Activated naive CD4-positive, alpha-beta T cell treated with anti-CD3 and anti-CD28 coated beads, Interleukin-2, amount 50 U/mL, for 72 hours (primary cell): Measurements from ENCODE around the gene HSPBAP1. TPM values are rescaled to one million over a fixed set of nuclear protein-coding genes. Genes with fewer than 3 reads are reported as not detected.
A peak's percentile ranks its signal among the peaks of the same experiment; 100 is the strongest.
"Not testable (repeated sequence)": the region's sequence is repeated elsewhere in the genome, so short reads cannot be mapped to it uniquely, and the experiment has no call there.

Source experiments
- ATAC-seq, 2 donors: fragments of 150-1000 bp; cut with Tn5 transposase; 2 replicates each; pipeline ENCODE4 v1.10.0; 2021; ENCODE audit warnings: mild to moderate bottlenecking in 2 of 2, moderate library complexity in 2 of 2
- DNase-seq, 2 donors: peaks; one replicate each; pipeline ENCODE4 v3.0.0; 2021 to 2022; ENCODE audit warnings: low spot score in 2 of 2
- H3K27ac Mint-ChIP-seq, 2 donors: one replicate each; pipeline ENCODE4 v1.8.0; 2022; ENCODE audit warnings: mild to moderate bottlenecking in 2 of 2, mixed read lengths in 2 of 2
- H3K36me3 Mint-ChIP-seq, 2 donors: one replicate each; pipeline ENCODE4 v1.8.0; 2022; ENCODE audit warnings: mixed read lengths in 2 of 2
- H3K9me3 Mint-ChIP-seq, 2 donors: one replicate each; pipeline ENCODE4 v1.8.0; 2022; ENCODE audit warnings: mixed read lengths in 2 of 2
- total RNA-seq, 2 donors: library from RNA; stranded (reverse); gene quantifications; one replicate each; pipeline ENCODE4 v1.2.3, GENCODE V29; 2022

Gene HSPBAP1
- total RNA-seq, 2 donors from 2014 or later: 5.3 to 6.6 TPM

DNA sequence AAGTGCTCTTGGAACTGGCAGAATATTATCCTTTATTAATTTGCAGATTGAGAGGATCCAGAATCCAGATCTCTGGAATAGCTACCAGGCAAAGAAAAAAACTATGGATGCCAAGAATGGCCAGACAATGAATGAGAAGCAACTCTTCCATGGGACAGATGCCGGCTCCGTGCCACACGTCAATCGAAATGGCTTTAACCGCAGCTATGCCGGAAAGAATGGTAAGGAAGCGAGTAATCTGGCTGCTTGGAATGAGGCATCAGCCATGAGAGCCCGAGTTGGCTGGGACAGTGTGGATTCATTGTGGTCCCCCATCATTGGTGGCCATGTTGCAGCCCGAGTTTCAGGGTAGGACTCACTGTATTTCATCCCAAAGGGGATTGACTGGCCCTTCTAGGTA is 65.9 kb downstream of the HSPBAP1 start:
- Mint-ChIP-seq H3K9me3 (no peaks in the 10 kb centered on the region), H3K36me3 (peaks cover 19 to 39% of the 10 kb centered on the region in 2 donors), H3K27ac (no peak overlapping the region)
- DNase-seq: no peak
- ATAC-seq: no peak

DNA sequence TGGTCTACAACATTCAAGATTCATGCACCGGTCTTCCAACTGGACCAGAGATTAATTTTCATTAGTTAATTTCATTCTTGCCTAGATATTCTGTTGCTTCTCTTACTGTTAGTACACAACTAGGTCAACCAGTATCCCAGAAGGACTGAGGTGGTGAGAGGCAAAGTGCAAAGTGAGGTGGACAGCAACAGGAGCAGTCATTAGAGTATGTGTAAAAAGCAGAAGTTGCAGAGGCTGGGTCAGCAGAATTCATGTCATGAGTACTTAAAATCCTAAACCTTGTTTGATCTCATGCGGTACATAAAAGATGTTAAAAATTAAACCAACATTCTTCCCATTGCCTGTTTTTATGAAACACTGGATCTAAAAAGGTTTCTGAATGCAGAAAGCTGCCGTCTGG is 66.3 kb downstream of the HSPBAP1 start:
- Mint-ChIP-seq H3K9me3 (no peaks in the 10 kb centered on the region), H3K36me3 (peaks cover 14 to 39% of the 10 kb centered on the region in 2 donors), H3K27ac (no peak overlapping the region)
- no peak for ATAC-seq
- no peak for DNase-seq

DNA sequence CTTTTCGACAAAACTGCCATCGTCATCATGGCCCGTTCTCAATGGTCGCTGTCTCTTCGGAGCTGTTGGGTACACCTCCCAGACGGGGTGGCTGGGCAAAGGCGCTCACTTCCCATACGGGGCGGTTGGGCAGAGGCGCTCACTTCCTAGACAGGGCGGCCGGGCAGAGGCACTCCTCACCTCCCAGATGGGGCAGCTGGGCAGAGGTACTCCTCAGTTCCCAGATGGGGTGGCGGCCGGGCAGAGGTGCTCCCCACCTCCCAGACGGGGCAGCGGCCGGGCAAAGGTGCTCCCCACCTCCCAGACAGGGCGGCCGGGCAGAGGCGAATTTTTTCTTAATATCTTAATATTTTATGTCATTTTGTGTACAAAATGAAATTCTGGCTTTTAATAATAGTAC is 68.5 kb downstream of the HSPBAP1 start:
- Mint-ChIP-seq H3K9me3 (no peaks in the 10 kb centered on the region), H3K36me3 (peaks cover 14 to 47% of the 10 kb centered on the region in 2 donors), H3K27ac (no peak overlapping the region)
- no peak for DNase-seq
- no peak for ATAC-seq

DNA sequence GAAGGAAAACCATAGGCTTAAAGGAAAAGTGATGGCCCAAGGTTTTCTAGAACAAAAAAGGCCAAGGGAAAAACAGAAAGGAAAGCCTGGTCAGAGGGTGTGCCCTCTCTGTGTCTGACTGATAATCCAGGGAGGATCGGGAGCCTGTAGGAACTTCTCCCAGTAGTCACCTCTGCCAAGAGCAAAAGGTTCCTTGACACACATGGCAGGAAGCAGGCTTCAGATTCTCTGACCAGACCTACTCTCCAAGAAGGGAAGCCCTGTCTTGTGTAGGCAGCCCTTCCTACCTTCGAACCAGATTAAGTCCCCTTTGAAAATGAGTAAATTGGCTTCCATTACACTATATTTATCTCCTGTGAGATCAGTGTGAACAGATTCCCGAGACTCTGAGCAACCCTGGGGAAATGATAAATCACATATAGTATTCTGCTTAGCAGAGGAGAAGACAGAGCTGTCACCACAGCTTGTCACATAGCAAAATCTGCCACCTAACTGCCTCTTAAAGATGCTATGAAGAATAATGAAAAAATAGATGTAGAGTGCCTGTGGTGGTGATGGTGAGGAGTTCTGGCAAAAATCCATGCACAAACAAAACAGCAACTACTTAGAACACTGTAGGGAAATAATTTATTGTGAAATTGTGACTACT is 74.2 kb downstream of the HSPBAP1 start:
- Mint-ChIP-seq H3K9me3 (no peaks in the 10 kb centered on the region), H3K36me3 (peaks cover 19 to 37% of the 10 kb centered on the region in 2 donors), H3K27ac (no peak overlapping the region)
- DNase-seq: no peak
- ATAC-seq: no peak

DNA sequence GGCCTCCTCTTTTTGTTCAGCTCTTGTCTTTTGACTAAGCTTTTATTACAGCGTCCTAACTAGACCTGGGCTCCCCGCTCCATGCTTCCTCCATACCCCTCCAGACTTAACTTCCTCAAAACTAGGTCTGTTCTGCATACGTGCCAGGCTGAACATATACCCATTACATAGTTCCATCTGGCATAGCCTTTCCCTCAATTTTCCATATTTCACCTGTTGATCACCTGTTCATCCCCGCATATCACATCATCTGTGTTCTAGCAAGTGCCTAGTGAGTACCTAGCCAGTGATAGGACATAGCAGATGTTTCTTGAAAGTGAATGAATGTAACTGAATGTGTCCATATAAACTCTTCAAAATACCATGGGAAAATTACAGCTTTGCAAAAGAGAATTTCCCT is 77.0 kb downstream of the HSPBAP1 start:
- Mint-ChIP-seq H3K9me3 (no peaks in the 10 kb centered on the region), H3K36me3 (peaks cover 21 to 27% of the 10 kb centered on the region in 2 donors), H3K27ac (peak overlapping the region in 1 of 2 donors; percentile 1)
- no peak for DNase-seq
- no peak for ATAC-seq

DNA sequence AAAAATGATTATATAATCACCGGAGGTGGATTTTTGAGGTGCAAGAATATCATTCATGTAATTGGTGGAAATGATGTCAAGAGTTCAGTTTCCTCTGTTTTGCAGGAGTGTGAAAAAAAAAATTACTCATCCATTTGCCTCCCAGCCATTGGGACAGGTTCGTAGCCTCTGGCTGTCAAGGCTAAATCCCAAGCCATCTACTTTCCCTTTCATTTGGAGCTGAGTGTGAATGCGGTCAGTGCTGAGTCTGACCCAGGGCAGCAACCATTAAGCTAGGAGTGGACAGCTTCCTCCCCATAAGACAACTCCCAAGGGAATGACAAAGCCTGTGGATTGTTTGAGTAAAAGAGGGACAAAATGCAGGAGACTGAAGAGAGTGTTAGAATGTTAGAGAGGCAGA is 79.4 kb downstream of the HSPBAP1 start:
- Mint-ChIP-seq H3K27ac (no peak overlapping the region), H3K9me3 (no peaks in the 10 kb centered on the region), H3K36me3 (peaks cover 17 to 41% of the 10 kb centered on the region in 2 donors)
- DNase-seq: no peak
- no peak for ATAC-seq

DNA sequence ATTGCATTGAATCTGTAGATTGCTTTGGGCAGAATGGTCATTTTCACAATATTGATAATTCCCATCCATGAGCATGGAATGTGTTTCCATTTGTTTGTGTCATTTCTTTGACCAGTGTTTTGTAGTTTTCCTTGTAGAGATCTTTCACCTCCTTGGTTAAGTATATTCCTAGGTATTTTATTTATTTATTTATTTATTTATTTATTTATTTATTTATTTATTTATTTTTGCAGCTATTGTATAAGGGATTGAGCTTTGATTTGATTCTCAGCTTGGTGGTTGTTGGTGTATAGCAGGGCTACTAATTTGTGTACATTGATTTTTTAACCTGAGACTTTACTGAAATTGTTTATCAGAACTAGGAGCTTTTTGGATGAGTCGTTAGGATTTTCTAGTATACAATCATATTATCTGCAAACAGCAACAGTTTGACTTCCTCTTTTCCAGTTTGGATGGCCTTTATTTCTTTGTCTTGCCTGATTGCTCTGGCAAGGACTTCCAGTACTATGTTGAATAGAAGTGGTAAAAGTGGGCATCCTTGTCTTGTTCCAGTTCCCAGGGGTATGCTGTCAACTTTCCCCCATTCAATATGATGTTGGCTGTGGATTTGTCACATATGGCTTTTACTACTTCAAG is 82.9 kb downstream of the HSPBAP1 start:
- DNase-seq, H3K9me3 Mint-ChIP-seq, H3K27ac Mint-ChIP-seq, ATAC-seq: not testable (repeated sequence)
- H3K36me3 Mint-ChIP-seq: peaks cover 10 to 36% of the 10 kb centered on the region in 2 donors

DNA sequence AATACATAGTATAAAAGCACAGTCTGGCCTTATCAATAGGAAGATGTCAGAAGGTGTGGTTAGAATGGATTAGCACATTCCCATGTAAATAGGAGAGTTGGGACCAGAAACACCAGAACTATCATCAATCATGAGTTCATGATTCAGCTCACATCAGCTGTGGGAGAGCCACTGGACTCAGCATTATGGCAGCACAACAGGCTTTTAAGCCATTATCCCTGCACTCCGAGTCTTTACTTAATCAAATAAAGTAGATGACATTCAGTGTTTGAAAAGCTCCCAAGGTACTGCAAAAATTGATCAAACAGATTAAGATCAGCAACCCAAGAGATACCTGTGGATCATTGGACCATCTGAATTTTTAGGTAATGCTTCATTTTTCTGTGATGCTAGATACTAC is 88.3 kb downstream of the HSPBAP1 start:
- no peak for ATAC-seq
- peaks cover 13 to 34% of the 10 kb centered on the region in 2 donors for H3K36me3 Mint-ChIP-seq

DNA sequence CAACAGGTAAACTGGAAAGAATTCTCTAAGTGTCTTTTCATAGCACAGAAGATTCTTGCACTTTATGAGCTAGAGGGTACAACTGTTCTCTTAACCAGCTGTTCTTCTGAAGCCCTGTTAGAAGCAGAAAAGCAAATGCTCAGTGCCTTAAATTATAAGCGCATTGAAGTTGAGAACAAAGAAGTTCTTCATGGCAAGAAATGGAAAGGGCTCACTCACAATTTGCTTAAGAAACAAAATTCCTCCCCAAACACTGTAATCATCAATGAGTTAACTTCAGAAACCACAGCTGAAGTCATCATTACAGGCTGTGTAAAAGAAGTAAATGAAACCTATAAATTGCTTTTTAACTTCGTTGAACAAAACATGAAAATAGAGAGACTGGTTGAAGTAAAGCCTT is 93.4 kb downstream of the HSPBAP1 start:
- Mint-ChIP-seq H3K27ac (peak overlapping the region; percentile 36 to 66), H3K9me3 (no peaks in the 10 kb centered on the region), H3K36me3 (peaks cover 20 to 38% of the 10 kb centered on the region in 2 donors)
- no peak for DNase-seq
- no peak for ATAC-seq

More for the DNA sequence above, 88.3 kb downstream of the HSPBAP1 start:
- H3K27ac Mint-ChIP-seq: no peak overlapping the region
- no peak for DNase-seq
- no peaks in the 10 kb centered on the region for H3K9me3 Mint-ChIP-seq

DNA sequence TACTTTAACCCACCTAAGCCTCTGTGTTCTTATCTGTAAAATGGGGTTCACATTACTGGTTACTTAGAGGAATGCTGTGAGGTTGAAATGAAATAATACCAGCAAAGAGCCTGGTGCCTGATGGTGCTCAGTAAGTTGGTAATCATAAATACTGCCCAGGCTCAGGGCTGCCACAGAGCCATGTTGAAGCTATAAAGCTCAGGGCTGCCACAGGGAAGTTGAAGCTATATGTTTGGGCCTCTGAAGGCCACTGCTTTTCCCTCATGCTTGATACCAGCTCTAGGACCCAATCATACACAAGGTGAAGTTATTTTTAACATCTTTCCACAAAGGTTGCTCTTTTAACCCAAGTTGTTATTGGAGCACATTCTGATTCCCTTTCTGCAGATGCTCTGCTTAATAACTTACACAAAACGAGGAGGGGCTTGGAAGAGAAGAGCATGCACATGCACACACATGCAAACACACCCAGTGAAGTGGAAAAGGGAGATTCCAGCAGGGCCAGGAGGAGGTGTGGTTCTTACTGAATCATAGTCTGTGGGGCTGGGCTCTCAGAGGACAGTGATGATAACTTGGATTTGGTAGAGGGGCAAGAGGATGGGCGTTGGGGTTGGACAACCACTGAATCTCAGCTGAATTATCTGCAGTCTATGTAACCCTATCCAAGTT is 95.5 kb downstream of the HSPBAP1 start:
- DNase-seq: no peak
- Mint-ChIP-seq H3K9me3 (no peaks in the 10 kb centered on the region), H3K27ac (no peak overlapping the region), H3K36me3 (peaks cover 16 to 44% of the 10 kb centered on the region in 2 donors)
- ATAC-seq: no peak

DNA sequence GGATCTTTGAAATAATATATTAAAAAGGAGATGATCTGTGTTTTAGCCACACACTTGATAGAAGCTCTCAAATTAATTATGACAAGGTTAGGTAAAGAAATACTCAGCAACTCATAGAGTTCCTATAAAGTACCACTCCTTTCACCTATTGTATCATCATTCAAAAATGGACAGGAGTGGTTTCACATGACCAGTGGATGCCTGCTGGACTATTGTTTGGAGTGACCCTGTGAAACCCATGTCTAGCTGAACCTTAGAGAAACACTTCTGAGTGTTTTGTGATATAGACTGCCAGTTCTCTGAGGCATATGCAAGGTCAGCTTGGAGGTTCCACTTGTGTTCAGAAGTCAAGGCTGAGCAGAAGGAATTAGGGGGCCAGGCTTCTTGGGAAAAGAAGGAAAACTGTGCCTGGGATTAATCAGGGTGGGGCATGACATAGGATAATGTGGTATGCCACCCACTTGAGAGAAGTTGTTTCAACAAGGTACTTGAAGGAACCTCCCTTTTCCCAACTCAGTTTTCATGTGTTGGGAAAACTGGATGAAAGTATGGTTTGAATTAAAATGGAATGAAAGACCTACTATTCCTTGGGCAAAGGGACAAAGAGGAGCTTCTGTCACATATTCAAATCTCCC is 97.6 kb downstream of the HSPBAP1 start:
- peaks cover 12 to 34% of the 10 kb centered on the region in 2 donors for H3K36me3 Mint-ChIP-seq
- H3K27ac Mint-ChIP-seq: no peak overlapping the region
- no peaks in the 10 kb centered on the region for H3K9me3 Mint-ChIP-seq
- DNase-seq: no peak
- ATAC-seq: no peak

DNA sequence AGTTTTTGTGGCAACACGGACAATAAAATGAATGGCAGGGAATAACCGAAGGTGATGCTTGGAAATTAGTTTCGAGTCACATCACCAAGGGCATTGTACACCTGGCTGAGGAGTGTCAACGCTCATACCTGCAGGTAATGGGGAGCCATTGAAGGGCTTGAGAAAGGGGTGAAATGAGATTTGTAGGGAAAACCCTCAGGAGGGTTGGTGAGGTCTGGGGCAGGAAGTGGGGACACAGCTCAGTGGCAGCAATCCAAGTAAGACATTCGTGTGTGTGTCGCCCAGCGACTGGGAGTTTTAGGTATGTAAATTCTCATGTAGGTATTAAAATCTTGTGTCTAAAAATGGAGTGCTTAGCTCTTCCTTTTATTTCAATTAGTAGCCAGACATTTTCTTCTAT is 98.7 kb downstream of the HSPBAP1 start:
- DNase-seq: no peak
- no peak for ATAC-seq
- Mint-ChIP-seq H3K9me3 (no peaks in the 10 kb centered on the region), H3K36me3 (peaks cover 15 to 37% of the 10 kb centered on the region in 2 donors), H3K27ac (no peak overlapping the region)

DNA sequence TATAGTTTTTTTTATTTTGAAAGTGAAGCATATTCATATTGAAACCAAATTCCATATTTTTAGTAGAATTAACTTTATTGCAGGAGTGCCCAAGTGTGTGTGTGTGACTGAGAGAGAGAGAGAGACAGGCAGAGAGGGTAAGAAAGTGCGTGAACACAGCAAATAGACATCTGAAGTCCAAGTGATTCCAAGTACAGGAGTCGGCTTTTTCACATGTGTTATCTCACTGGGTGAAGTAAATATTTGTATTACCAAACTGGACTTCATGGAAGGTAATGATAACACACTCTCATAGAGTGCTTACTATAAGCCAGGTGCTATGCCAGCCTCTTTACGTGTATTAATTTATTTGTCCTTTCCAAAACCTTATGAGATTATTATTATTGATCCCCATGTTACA is 101.0 kb downstream of the HSPBAP1 start:
- DNase-seq (no peak), ATAC-seq (no peak)
- peaks cover 19 to 33% of the 10 kb centered on the region in 2 donors for H3K36me3 Mint-ChIP-seq
- no peak overlapping the region for H3K27ac Mint-ChIP-seq
- H3K9me3 Mint-ChIP-seq: no peaks in the 10 kb centered on the region

DNA sequence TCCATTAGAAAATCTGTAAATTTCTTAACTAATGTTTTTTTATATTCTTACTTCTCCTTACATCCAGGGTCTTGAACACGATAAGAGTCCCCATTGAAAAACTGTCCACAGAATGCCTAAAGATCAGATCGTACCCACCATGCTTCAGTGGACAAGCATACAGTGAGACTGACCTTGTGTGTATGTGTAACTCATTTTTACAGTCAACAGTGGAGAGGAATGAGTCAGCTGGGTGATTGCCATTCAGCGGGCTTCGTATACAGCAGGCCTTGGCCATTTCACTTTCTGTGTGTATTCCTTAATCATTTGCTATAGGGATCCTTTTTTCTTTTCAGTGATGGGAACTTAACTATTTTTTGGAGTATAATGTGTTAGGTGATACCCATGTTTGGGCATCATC is 102.4 kb downstream of the HSPBAP1 start:
- DNase-seq (no peak), ATAC-seq (no peak)
- Mint-ChIP-seq H3K27ac (no peak overlapping the region), H3K9me3 (no peaks in the 10 kb centered on the region), H3K36me3 (peaks cover 27 to 45% of the 10 kb centered on the region in 2 donors)

DNA sequence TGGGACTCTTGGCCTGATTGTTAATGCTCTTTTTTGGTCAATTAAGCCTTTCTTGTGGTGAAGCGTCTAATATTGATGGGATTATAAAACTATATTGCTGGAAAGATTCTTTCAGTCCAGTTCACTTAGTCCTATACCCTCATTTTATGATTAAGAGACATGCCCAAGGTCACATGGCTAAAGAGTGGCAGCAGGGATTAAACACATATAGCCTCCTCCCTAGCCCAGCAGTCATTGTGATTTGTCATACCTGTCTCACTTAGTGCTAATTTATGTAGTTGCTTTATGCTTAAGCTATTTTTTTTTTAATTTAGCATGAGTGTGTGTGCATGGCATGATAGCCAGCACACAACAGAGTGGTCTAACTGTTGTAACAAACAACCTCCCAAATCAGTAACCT is 103.5 kb downstream of the HSPBAP1 start:
- no peaks in the 10 kb centered on the region for H3K9me3 Mint-ChIP-seq
- DNase-seq (no peak), ATAC-seq (peak; percentile 40 to 48)
- no peak overlapping the region for H3K27ac Mint-ChIP-seq
- H3K36me3 Mint-ChIP-seq: peaks cover 30 to 48% of the 10 kb centered on the region in 2 donors
